Measurements from ENCODE around the gene LGMN.

- no peak for TF ChIP-seq CTCF (IDR thresholded peaks at IDR 0.05)
- no peak for TF ChIP-seq POLR2AphosphoS5 (IDR thresholded peaks at IDR 0.05)
These were observed 13.8 kb downstream of the LGMN start for GRCh38 chr14:92734618-92735017.
